ENCODE data around the gene ANKHD1.

Gene ANKHD1

GRCh38 chr5:140547508-140548299 is 146.1 kb downstream of the ANKHD1 start, which contains the start of gene EIF4EBP3:
EIF4EBP3 (plus strand) TSS chr5:140547662; CDS start chr5:140547738, 76 bp downstream.
- no peak for DNase-seq

DNA sequence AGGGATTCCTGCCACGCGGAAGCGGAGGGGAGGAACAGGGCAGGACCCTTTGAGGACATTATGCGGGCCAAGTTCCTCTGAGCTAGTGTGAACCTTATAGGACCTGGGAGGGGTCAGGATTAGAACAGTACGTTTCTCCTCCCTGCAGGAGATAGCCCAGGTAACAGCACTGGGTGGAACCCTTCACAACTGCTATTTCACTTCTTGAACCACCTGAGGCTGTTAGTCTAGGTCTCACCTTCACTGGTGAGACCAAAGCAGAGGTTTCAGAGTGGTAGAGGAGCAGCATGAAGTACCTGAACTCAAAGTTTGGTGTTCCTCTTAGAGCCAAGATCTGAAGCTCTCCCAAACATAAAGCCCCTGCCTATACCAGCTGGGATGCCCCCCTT is 146.7 kb downstream of the ANKHD1 start:
- no peak for DNase-seq

DNA sequence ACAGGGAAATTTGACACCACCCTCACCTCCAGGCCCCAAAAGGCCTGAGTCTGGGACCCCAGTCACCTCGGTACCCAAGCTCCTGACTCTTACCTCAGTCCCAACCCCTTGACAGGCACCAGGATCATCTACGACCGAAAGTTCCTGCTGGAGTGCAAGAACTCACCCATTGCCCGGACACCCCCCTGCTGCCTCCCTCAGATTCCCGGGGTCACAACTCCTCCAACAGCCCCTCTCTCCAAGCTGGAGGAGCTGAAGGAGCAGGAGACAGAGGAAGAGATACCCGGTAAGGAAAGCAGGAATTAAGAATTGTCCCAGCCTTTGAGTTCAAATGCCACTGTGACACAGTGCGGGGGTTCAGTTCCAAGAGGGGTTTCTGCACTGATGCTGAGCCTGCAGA is 147.2 kb downstream of the ANKHD1 start:
- DNase-seq: no peak

GRCh38 chr5:140549237-140550144 is 147.9 kb downstream of the ANKHD1 start:
- peak; percentile 20 for DNase-seq

DNA sequence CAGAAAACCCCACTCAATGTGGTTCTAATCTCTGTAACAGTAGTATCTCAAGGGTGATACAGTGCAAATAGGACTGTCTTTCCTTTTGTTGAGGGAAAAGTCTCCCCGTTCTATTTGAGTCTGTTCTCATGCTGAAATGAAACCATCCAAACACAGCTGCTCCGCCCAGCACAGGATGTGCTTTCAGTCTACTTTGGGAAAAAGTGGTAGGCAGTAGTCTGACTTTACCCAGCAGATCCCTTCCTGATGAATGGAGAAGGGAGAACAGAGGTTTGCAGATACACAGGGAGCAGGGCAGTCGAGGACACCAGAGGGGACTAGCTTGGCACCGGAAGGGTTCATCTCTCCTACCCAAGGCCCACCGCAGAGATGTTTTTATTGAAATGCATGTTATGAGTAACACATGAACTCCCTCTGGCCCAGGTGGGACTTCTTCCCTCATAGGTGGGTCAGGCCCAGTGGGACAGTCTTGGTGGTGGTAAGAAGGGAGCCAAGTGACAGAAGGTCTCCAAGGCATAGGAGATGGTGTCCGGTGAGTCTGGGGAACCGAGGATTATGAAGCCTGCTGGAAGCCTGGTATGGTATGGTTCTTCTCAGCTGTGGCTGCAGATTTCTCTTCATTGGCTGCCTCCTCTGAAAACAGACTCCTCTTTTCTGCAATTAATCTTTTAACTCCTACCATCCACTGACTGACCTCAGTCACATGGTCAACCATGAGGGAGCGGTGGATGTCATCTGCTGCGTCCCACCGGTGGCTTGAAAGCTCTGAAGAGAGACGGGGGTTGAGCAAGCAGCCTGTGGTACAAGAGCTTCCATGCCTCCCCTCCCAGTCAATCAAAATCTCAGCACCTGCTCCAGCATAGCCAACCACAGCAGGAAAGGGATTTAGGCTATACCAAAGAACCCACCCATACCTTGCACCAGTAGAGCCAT is 148.8 kb downstream of the ANKHD1 start:
- no peak for DNase-seq

DNA sequence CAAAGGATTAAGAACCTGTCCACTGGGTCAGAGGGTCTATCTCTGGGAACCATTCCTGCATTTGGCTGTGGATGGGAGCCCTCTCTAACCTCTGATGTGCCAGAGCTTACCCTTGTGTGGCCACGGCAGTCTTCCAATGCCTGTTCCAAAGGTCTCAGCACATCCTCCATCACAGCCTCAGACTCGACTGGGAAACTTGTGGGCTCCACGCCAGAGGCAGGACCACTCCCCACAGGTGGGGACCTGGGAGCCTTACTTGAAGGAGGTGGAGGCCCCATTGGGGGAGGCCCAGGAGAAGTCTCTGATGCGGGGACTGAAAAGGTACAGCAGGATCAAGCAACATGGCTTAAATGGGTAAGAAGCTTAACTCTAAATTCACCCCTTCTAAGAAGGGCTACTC is 150.2 kb downstream of the ANKHD1 start:
- no peak for DNase-seq

DNA sequence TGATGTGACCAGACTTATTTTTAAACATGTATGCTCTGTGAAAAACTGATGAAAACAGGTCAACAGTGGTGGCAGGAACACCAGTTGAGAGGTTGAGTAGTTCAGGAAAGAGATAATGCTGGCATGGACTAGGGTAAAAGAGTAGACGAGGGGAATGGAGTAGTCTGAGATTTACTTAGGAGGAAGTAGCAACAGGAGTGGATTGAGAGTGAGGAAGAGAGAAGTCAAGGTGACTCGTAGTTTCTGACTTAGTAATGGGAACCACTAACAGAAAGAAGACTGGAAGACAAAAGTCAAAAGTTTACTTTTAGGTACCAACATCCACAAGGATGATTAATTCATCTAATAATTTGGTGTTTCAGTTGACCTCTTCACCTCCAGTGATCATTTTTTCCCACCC is 152.0 kb downstream of the ANKHD1 start:
- DNase-seq: peak; percentile 0

DNA sequence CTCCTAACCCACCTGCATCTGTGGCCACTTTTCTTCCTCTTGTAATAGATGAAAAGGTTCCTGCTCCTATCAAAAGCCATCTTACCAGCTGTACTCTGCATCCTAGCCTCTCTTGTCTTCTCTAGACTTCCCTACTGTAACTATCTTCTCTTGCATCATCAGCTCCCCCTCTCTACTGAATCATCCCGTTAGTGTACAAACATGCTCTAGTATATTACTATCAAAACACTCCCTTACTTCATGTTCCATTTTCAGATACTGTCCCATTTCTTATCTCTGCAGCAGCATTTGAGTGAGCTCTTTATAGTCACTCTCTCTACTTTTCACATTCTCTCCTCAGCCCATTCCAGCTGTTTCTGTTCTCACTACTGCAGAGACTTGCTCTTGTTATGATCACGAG is 152.8 kb downstream of the ANKHD1 start:
- DNase-seq: no peak

DNA sequence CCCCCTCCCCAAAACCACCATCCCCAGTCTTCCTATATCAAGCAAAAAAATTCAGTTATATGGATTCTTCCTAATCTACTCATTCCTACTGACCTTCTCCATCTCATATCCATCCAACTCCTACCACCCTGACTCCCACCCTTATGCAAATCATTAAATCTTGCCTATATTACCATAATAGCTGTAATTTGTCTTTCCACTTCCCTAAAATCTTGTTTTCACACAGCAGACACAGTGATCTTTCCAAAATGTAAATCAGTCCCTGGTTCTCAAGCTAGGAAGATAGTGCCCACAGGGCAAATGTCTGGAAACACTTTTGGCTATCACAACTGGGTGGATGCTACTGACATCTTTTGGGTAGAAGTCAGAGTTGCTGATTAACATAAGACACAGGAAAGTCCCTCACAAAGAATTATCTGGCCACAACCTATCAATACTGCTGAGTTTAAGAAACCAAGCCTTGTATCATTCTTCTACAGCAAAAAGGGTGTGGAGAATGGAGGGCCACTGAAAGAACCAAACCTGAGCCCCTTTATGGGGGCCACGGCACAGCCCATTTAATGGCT is 154.2 kb downstream of the ANKHD1 start:
- no peak for DNase-seq

DNA sequence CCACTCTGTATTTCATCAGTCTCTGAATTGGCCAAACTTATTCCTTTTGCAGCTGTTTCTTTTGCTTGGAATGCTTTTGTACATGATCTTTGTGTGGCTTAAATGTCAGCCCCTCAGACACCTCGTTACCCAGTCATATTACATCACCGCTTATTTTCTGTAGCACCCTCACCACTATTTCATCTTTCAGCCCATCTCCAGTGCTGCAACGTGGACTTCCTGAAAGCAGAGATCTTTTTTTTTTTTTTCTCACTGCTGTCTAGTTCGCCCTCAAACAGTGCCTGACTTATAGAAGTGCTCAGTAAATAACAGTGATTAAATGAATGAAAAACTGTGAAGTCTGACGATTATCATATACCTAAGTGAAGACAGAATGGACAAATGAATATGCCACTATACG is 154.8 kb downstream of the ANKHD1 start:
- peak; percentile 1 for DNase-seq

DNA sequence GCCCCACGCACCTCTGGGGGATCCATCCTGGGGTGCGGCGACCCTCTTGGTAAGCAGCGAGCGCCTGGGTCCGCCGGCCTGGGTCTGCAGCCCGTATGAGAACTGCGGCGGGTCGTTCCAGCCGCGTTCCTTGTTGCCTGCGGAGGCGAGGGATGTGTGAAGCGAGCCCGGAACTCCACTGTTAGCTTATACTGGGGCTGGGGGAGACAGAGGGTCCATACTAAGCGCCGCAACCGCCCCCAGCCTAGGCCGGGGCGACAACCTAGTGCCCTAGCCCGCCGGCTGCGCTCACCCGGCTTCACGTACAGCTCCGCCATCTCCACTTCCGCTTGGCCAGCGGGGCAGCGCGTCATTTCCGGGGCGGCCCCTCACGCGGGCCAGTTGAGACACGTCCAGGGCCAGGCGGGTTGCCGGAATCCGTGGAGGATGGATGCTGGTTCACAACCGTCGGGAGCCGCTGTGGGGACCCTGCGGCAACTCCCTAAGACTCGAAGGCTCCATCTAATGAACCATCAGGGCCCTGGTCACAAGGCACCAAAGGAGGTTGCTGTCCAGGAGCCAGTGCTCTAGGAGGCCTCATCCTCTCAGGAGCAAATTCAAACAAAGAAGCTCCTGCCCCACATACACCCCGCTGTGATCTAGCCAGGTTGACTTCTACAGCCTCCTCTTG is 155.6 kb downstream of the ANKHD1 start, which contains the start of gene SRA1:
Gene SRA1 (minus strand): TSS at position 338 of the 670 bp plus-strand sequence. CDS start 21 bp downstream, at position 317.
- peak; percentile 85 for DNase-seq

- DNase-seq: no peak
Observed at GRCh38 chr5:140557965-140558364, 156.3 kb downstream of the ANKHD1 start.

DNA sequence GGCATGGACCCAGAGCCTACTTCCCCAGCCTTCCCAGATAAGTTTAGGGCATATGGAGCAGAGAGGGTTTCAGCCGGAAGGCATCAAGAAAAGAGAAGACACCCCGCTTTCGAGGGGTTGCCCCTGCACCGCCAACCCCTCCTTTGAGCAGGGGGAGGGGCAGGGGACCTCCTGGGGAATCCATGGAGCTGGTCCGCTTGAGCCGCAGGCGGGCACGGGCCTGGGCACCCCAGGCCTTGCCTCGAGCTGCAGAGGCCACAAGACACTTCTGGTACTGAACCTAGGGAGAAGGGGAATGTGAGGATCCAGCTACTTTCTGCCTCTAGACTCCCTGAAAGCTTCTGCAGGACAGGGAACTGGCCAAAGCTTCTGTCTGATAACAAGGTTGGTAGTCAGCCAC is 156.9 kb downstream of the ANKHD1 start:
- no peak for DNase-seq

- no peak for DNase-seq
Observed at GRCh38 chr5:140560227-140560626, 158.6 kb downstream of the ANKHD1 start.

DNA sequence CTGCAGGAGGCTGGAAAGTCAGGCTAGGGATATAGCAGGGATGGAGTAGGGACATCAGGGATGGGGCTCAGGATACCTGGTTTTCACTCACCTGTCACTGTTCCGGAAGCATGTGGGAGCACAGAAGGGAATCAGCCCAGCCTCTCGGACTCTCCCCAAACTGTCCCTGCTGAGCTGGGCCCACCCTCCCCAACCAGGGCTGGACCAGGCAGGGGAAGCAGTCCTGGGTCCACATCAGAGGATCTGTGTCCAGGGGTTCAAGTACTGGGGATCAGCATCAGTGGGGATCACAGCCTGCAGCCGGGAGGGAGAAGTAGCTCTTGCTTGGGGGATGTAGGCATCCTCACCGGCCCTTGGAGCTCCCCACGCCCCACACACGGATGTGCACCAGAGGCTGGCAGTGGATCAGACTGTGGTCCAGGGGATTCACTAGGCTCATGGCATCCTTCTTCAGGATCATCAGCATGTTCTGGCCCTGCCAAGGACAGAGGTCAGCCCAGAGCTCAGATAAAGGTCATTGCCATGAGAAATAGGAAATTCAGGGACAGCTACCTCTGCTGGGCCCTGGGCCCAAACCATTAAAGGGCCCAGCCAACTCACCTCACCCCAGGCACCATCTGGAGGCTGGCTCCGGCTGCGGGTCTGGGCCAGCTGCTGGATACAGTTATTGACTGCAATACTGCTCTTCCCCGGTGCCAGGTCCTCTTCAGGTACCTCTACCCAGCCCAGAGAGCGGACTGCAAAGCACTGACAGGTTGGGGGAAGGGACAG is 160.3 kb downstream of the ANKHD1 start:
- no peak for DNase-seq

DNA sequence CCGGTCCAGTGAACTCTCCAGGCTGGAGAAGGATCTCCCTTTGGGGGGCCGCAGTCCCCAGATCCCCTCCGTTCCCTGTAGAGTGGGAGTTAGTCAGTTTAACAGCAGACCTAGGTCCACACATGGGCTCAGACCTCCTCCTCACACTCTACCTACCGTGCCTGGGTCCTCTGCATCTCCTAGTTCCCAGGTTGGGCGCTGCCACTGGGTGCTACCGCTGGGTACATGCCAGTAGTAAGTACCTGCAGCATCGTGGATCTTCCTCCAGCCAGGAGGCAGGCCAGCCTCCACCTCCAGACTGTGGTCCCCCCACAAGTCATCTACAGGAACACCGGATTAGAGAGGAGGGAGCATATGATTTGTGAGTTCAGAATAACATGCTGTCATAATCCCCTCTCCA is 162.0 kb downstream of the ANKHD1 start:
- no peak for DNase-seq

DNA sequence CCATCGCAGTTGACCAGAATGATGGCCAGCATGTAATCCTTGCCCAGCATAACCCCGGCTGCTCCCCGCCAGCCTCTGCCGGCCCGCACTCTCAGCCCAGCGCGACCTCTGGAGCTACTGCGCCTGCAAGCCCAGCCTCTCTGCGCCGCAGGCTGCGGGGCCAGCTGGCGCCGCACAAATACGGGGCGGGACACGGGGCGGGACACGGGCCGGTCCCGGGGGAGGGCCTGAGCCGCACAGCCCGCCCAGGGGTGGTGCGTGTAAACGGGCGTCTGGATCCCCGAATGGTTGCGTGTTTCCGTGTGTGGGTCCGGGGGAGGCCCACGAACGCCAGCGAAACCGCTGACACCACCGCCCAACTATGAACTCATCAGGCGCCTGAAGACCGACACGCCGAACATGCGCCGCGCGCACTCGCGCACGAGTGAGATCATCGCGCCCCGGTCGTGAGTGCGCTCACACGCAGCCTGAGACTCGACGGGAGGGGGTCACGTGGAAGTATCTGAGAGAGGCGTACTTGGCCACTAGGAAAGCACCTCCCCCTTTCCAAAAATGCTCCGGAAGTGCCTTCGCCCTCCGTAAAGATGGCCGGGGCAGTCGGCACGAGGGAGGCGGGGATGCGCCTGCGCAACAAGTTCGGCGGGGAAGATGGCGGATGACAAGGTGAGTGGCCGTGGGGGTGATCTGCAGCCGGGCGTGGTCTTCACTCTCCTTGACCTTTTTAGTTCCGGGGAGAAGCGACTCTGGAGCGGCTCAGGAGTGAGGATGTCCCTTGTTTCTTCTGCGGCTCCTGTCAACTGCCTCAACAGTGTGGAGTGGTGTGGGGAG is 162.8 kb downstream of the ANKHD1 start, which contains the start of the genes APBB3 and SLC35A4:
Gene APBB3 (minus strand): TSS at position 403 of the 828 bp plus-strand sequence. CDS start 353 bp downstream, at position 50.
Gene SLC35A4 (plus strand): TSS at position 633 of the 828 bp plus-strand sequence. CDS start 2,342 bp downstream, outside the sequence.
- peak; percentile 98 for DNase-seq

DNA sequence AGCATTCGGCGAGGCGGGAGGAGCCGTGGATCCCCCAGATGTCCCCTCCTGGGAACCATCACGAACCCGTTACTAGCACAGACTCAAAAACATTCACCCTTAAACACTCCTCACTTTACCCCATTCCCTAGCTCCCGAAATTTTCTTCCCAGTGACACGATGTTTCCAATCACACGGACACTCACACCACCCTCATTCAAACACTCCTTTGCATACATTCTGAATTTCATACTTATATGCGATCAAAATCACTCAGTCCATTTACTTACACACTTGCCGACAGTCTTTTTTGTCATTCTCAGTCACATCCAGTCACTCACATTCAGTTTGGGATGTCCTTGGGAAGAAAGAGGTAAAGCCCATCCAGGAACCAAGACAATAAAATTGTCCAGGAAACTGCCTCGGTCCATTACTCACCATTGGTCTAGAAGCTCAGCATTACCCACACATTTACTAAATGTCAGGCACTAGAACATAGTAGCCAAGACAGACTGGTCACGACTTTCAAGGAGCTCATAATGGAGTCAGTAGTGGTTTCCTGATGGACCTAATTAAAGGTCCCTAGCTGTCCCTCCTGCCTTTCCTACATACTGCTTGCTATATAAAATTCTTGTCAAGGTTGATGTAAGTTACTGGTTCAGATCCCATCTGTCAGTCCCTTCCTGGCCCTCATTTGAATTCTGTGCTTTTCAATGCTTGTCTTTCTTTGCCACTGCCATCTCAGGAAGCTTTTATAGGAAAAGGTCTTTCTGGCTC is 163.6 kb downstream of the ANKHD1 start:
- no peak for DNase-seq

DNA sequence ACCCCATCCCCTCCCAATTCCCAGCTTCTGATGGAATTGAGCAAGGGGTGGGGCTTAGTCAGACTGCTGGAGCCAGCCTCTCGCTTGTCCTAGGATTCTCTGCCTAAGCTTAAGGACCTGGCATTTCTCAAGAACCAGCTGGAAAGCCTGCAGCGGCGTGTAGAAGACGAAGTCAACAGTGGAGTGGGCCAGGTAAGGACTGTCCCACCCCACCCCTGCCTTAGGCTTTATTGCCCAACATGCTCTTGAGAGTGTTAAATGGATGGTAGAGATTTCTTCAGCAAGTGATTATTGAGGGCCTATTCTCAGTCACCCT is 164.1 kb downstream of the ANKHD1 start:
- DNase-seq: no peak
